OCI-LY3 (cell line): ENCODE results near the gene TTC4.
A peak's percentile ranks its signal among the peaks of the same experiment; 100 is the strongest.

Experiments used
- H2AFZ ChIP-seq: fragments of 200-600, 300-600 bp; shearing (Covaris generic); 2 replicates; pipeline ENCODE4 v1.6.0; 2014; ENCODE audit warnings: antibody characterized with exemption, low read depth, low read length
- H3K27ac ChIP-seq: fragments of 200-600, 300-600 bp; sonication (generic); 2 replicates; pipeline ENCODE4 v1.5.1; 2014; ENCODE audit warnings: mild to moderate bottlenecking, low read length, moderate library complexity, mixed read lengths
- H3K27me3 ChIP-seq: fragments of 200-600, 300-600 bp; sonication (generic); 2 replicates; pipeline ENCODE4 v1.6.1; 2014; ENCODE audit warnings: low read depth, low read length, mixed read lengths
- H3K36me3 ChIP-seq: fragments of 200-600, 300-600 bp; sonication (generic); replicated peaks from 2 replicates; pipeline ENCODE3; 2014; ENCODE audit warnings: low read depth, low read length, mixed read lengths
- H3K4me1 ChIP-seq: fragments of 300-600, 200-600 bp; sonication (generic); 2 replicates; pipeline ENCODE4 v1.6.1; 2014; ENCODE audit warnings: low read length, mixed read lengths
- H3K4me2 ChIP-seq: fragments of 200-600, 300-600 bp; sonication (generic); 2 replicates; pipeline ENCODE4 v1.6.1; 2014; ENCODE audit warnings: low read length, mixed read lengths
- H3K4me3 ChIP-seq: fragments of 300-600, 200-600 bp; sonication (generic); 2 replicates; pipeline ENCODE4 v1.5.1; 2014; ENCODE audit warnings: antibody characterized with exemption, mild to moderate bottlenecking, low read length, moderate library complexity
- H3K79me2 ChIP-seq: fragments of 300-600, 200-600 bp; shearing (Covaris generic); 2 replicates; pipeline ENCODE4 v1.6.1; 2014; ENCODE audit warnings: mild to moderate bottlenecking, low read length, mixed read lengths
- H3K9ac ChIP-seq: fragments of 300-600, 200-600 bp; shearing (Covaris generic); 2 replicates; pipeline ENCODE4 v1.6.0; 2014; ENCODE audit warnings: mild to moderate bottlenecking, low read length, moderate library complexity
- H3K9me3 ChIP-seq: fragments of 200-600, 300-600 bp; shearing (Covaris generic); 2 replicates; pipeline ENCODE4 v1.6.1; 2014; ENCODE audit warnings: low read length, mixed read lengths; ENCODE audit not compliant: insufficient read depth
- H4K20me1 ChIP-seq: fragments of 200-600, 300-600 bp; sonication (generic); 2 replicates; pipeline ENCODE4 v1.6.1; 2016; ENCODE audit warnings: low read length, mixed read lengths; ENCODE audit not compliant: insufficient read depth
- EZH2phosphoT487 ChIP-seq: fragments of 200-600 bp; shearing (Covaris generic); IDR thresholded peaks from 2 replicates; pipeline ENCODE4 v1.6.1; 2018; ENCODE audit warnings: antibody characterized with exemption, mixed run types, low read depth
- TF ChIP-seq, protein P1 (sequence below): fragments of 200-600, 300-600 bp; sonication (generic); IDR thresholded peaks from 2 replicates; pipeline ENCODE4 v1.5.1; 2014; ENCODE audit warnings: antibody characterized with exemption, low read length, low read depth

Gene TTC4

DNA sequence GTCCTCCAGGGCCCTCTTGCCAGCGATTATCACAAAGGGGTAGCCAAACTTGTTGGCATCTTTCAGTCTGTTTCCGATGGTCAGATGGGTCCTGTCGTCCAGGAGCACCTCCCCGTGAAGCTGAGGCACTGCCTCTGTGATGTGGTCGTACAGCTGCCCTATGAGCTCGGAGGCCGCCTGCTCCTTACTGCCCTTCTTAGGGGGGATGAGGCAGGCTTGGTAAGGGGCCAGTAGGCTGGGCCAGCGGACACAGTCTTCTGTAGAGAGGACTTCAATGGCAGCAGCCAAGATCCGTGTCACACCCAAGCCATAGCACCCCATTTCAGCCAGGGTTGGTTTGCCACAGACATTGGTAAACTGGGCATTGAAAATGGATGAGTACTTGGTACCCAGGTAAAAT, 42.2 kb downstream of the TTC4 start:
- no peaks in the 10 kb centered on the region for H4K20me1 ChIP-seq
- H3K27ac ChIP-seq, result no peak overlapping the region
- H2AFZ ChIP-seq, result no peak overlapping the region
- H3K4me1 ChIP-seq, result no peaks in the 10 kb centered on the region
- H3K4me3 ChIP-seq, result no peak overlapping the region
- H3K79me2 ChIP-seq, result peaks cover under 1% of the 10 kb centered on the region
- no peak overlapping the region for H3K9ac ChIP-seq
- H3K9me3 ChIP-seq, result no peaks in the 10 kb centered on the region
- TF ChIP-seq, protein P1, sequence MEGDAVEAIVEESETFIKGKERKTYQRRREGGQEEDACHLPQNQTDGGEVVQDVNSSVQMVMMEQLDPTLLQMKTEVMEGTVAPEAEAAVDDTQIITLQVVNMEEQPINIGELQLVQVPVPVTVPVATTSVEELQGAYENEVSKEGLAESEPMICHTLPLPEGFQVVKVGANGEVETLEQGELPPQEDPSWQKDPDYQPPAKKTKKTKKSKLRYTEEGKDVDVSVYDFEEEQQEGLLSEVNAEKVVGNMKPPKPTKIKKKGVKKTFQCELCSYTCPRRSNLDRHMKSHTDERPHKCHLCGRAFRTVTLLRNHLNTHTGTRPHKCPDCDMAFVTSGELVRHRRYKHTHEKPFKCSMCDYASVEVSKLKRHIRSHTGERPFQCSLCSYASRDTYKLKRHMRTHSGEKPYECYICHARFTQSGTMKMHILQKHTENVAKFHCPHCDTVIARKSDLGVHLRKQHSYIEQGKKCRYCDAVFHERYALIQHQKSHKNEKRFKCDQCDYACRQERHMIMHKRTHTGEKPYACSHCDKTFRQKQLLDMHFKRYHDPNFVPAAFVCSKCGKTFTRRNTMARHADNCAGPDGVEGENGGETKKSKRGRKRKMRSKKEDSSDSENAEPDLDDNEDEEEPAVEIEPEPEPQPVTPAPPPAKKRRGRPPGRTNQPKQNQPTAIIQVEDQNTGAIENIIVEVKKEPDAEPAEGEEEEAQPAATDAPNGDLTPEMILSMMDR, result no peak
- TF ChIP-seq EZH2phosphoT487, result no peak
- no peaks in the 10 kb centered on the region for H3K36me3 ChIP-seq
- no peaks in the 10 kb centered on the region for H3K27me3 ChIP-seq
- no peak overlapping the region for H3K4me2 ChIP-seq

DNA sequence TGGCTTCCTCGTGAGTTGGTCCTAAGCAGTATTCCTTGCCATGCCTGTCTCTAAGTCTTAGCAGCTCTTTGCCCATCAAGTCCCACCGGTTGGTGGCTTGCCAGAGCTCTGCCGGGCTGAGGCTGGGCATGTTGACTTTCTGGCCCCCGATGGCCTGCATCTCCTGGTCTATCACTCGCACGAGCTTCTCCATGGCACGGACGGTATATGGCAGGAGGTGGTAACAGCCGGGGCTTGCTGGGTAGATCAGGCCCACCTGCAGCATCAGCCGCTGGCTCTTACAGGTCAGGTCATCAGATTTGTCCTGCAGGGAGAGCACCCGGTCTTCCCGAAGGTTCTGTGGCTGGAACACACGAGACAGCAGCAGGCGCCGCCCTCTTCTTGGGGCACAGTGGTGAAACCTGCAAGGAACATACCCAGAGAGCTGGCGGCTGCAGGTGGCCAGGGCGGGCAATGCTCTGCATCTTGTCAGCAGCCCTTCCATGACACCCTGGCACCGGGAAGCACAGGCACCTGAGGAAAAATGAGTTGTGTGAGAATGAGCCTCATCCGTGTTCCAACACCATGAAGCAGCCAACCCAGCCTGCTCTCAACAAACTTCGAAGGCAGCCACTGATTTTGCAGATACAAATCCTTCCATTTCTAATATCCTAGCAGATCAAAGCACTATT, 43.2 kb downstream of the TTC4 start:
- H3K4me2 ChIP-seq, result no peak overlapping the region
- H2AFZ ChIP-seq, result no peak overlapping the region
- H3K9ac ChIP-seq, result no peak overlapping the region
- no peak overlapping the region for H3K27ac ChIP-seq
- no peak overlapping the region for H3K4me3 ChIP-seq
- H3K79me2 ChIP-seq, result peaks cover 9% of the 10 kb centered on the region
- peaks cover 6% of the 10 kb centered on the region for H3K4me1 ChIP-seq
- no peaks in the 10 kb centered on the region for H3K9me3 ChIP-seq
- H3K27me3 ChIP-seq, result no peaks in the 10 kb centered on the region
- H4K20me1 ChIP-seq, result no peaks in the 10 kb centered on the region
- no peak for TF ChIP-seq EZH2phosphoT487
- TF ChIP-seq, protein P1, result no peak
- H3K36me3 ChIP-seq, result no peaks in the 10 kb centered on the region

DNA sequence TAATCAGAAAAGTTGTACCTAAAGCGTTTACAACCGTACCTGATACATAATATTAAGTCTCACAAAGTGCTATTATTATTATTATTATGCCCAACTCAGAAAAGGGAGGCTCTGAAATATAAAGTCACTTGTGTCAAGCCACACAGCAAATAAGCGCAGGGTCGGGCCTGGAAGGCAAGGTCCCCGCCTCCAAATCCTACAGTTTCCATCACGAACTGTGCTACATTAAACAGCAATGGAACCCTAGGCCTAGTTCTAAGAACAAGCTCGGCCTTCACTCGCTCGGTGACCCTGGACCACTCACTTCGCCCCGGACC, 48.1 kb downstream of the TTC4 start:
- no peaks in the 10 kb centered on the region for H4K20me1 ChIP-seq
- peaks cover 13% of the 10 kb centered on the region for H3K79me2 ChIP-seq
- H3K9ac ChIP-seq, result peak overlapping the region; percentile 87
- no peak for TF ChIP-seq EZH2phosphoT487
- TF ChIP-seq, protein P1, result no peak
- peak overlapping the region; percentile 86 for H3K4me2 ChIP-seq
- no peaks in the 10 kb centered on the region for H3K9me3 ChIP-seq
- no peaks in the 10 kb centered on the region for H3K36me3 ChIP-seq
- peak overlapping the region; percentile 98 for H3K4me3 ChIP-seq
- H3K27ac ChIP-seq, result no peak overlapping the region
- H3K4me1 ChIP-seq, result peaks cover 20% of the 10 kb centered on the region
- no peaks in the 10 kb centered on the region for H3K27me3 ChIP-seq
- H2AFZ ChIP-seq, result peak overlapping the region; percentile 61; the same call in 1 of the 2 replicates

DNA sequence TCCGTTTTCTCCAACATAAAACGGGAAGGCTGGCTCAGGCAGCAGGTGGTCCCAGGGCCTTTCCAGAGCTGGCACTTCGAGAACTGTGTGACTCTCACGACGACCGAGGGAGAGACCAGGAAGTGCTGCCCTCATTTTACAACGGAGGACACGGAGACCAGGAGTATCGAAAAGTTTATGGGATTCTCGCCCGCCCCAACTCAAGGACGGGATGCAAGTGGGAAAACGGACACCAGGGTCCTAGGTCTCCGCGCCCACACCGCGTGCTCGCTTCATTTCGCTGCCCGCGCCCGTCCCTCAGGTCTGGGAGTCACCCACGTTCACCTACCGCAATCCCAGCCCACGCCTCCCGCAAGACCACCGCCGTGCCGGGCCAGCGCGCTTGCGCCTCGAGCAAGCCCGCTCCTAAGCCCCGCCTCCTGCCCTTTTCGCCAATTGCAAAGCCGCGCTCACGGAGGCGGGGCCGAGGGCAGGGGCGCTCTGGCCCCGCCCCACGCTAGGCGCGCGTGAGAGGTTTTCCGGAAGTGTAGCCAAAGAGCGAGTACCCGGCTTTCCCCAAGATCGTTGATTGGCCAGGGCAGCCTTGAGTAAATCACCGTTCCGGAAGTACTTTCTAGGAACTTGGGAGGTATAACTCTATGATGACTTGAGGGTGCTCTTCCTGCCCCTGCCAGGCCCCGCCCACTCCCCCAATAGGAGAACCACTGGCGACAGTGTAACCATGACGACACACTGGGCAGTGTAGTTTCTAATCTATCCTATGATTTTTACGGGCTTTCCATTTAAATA, 48.7 kb downstream of the TTC4 start, which contains the start of gene PARS2:
Gene PARS2, minus strand, starts transcription at position 391 of the 789 bp plus-strand sequence. CDS start 5,362 bp downstream, outside the sequence.
- Histone ChIP-seq H3K4me1 (peaks cover 20% of the 10 kb centered on the region), H3K36me3 (no peaks in the 10 kb centered on the region), H3K27me3 (no peaks in the 10 kb centered on the region), H3K9me3 (no peaks in the 10 kb centered on the region), H3K27ac (peak within 1 kb of the TSS; percentile 40; the same call in 1 of the 2 replicates), H2AFZ (peak within 1 kb of the TSS; percentile 86), H4K20me1 (no peaks in the 10 kb centered on the region), H3K79me2 (peaks cover 13% of the 10 kb centered on the region), H3K4me3 (peak within 1 kb of the TSS; percentile 98), H3K9ac (peak within 1 kb of the TSS; percentile 87), H3K4me2 (peak within 1 kb of the TSS; percentile 86)
- TF ChIP-seq, protein P1, result no peak
- no peak for TF ChIP-seq EZH2phosphoT487
